ENCODE data around the gene RNLS.

Gene RNLS

DNA sequence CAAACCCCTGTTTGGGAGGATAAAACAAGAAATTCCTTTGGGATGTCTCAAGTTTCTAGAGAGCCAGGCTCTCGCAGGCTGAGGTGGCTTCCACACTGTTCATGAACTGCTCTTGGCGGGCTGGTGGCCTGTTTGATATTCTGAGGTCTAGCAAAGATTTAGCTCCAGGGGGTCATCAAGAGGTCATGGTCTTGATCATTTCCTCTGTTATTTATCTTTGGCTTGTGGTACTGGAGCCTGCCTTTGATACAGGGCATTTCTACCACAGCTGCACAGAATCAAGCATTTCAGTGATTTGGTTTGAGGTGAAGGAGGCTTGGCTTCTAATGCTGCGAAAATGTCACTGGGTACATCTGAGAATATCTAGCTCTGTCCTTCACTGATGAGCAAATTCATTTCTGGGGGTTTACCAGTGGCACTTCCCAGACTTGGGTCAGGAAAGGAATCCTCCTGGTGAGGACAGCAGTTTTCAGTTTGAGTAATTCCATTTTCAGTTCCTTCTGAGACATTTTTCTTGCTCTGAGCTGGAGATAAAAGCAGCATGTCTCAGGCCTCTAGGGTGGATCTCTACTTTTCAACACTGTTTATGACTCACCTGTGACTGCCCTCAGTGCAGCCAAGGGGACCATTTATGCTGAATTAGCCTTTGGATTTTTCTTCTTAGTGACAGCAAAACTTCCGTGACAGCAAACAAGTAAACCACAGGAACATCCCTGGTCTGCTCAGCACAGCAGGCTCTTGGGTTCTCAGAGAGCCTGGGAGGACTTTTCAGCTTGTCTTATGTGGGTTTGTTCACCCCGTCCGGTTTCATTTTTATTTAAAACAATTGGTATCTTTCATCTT lies 312.0 kb downstream of the RNLS start:
- no peak overlapping the region for H3K4me3 ChIP-seq (ENCODE audit: low read depth, low read length)
- H3K9me3 ChIP-seq (ENCODE audit: control insufficient read depth, insufficient read depth, low read depth, low read length): no peaks in the 10 kb centered on the region
- POLR2A ChIA-PET: no interaction called here
- CTCF ChIA-PET: no interaction called here
- no peaks in the 10 kb centered on the region for H3K36me3 ChIP-seq (ENCODE audit: control insufficient read depth in 2 of 2, insufficient read depth in 1 of 2, low read length in 2 of 2)
- H3K4me1 ChIP-seq (ENCODE audit: control insufficient read depth, insufficient read depth, low read length): peaks cover 3% of the 10 kb centered on the region; the same call in 1 of the 2 replicates
- no peak overlapping the region for H3K27ac ChIP-seq (ENCODE audit: extremely low read depth, low read depth, low read length)
- TF ChIP-seq ZNF555 (tag by site-specific recombination; conservative IDR thresholded peaks at IDR 0.05) (no peak), ZNF2 (tag by site-specific recombination; IDR thresholded peaks at IDR 0.05) (no peak), ZNF48 (tag by site-specific recombination; IDR thresholded peaks at IDR 0.05) (no peak), ZNF404 (tag by site-specific recombination; IDR thresholded peaks at IDR 0.05) (no peak), ZBTB7A (tag by site-specific recombination; IDR thresholded peaks at IDR 0.05; ENCODE audit: low read depth) (no peak), ZNF155 (tag by site-specific recombination; IDR thresholded peaks at IDR 0.05) (no peak), ZNF548 (tag by site-specific recombination; IDR thresholded peaks at IDR 0.05) (no peak), ZBTB20 (tag by site-specific recombination; IDR thresholded peaks at IDR 0.05) (no peak), WT1 (tag by site-specific recombination; IDR thresholded peaks at IDR 0.05) (no peak), ZNF76 (tag by site-specific recombination; IDR thresholded peaks at IDR 0.05; ENCODE audit: borderline replicate concordance, low read depth) (no peak), KLF8 (tag by site-specific recombination; IDR thresholded peaks at IDR 0.05) (no peak), SP2 (tag by site-specific recombination; IDR thresholded peaks at IDR 0.05) (no peak), ZNF157 (tag by site-specific recombination; IDR thresholded peaks at IDR 0.05) (no peak), SALL2 (tag by site-specific recombination; IDR thresholded peaks at IDR 0.05; ENCODE audit: borderline replicate concordance) (no peak)
- TF ChIP-seq, protein P1, sequence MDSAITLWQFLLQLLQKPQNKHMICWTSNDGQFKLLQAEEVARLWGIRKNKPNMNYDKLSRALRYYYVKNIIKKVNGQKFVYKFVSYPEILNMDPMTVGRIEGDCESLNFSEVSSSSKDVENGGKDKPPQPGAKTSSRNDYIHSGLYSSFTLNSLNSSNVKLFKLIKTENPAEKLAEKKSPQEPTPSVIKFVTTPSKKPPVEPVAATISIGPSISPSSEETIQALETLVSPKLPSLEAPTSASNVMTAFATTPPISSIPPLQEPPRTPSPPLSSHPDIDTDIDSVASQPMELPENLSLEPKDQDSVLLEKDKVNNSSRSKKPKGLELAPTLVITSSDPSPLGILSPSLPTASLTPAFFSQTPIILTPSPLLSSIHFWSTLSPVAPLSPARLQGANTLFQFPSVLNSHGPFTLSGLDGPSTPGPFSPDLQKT (IDR thresholded peaks at IDR 0.05; ENCODE audit: borderline replicate concordance, low read depth, low read length): no peak
- TF ChIP-seq, protein P2, sequence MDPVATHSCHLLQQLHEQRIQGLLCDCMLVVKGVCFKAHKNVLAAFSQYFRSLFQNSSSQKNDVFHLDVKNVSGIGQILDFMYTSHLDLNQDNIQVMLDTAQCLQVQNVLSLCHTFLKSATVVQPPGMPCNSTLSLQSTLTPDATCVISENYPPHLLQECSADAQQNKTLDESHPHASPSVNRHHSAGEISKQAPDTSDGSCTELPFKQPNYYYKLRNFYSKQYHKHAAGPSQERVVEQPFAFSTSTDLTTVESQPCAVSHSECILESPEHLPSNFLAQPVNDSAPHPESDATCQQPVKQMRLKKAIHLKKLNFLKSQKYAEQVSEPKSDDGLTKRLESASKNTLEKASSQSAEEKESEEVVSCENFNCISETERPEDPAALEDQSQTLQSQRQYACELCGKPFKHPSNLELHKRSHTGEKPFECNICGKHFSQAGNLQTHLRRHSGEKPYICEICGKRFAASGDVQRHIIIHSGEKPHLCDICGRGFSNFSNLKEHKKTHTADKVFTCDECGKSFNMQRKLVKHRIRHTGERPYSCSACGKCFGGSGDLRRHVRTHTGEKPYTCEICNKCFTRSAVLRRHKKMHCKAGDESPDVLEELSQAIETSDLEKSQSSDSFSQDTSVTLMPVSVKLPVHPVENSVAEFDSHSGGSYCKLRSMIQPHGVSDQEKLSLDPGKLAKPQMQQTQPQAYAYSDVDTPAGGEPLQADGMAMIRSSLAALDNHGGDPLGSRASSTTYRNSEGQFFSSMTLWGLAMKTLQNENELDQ (tag by site-specific recombination; IDR thresholded peaks at IDR 0.05; ENCODE audit: low read depth): no peak
- TF ChIP-seq, protein P3, sequence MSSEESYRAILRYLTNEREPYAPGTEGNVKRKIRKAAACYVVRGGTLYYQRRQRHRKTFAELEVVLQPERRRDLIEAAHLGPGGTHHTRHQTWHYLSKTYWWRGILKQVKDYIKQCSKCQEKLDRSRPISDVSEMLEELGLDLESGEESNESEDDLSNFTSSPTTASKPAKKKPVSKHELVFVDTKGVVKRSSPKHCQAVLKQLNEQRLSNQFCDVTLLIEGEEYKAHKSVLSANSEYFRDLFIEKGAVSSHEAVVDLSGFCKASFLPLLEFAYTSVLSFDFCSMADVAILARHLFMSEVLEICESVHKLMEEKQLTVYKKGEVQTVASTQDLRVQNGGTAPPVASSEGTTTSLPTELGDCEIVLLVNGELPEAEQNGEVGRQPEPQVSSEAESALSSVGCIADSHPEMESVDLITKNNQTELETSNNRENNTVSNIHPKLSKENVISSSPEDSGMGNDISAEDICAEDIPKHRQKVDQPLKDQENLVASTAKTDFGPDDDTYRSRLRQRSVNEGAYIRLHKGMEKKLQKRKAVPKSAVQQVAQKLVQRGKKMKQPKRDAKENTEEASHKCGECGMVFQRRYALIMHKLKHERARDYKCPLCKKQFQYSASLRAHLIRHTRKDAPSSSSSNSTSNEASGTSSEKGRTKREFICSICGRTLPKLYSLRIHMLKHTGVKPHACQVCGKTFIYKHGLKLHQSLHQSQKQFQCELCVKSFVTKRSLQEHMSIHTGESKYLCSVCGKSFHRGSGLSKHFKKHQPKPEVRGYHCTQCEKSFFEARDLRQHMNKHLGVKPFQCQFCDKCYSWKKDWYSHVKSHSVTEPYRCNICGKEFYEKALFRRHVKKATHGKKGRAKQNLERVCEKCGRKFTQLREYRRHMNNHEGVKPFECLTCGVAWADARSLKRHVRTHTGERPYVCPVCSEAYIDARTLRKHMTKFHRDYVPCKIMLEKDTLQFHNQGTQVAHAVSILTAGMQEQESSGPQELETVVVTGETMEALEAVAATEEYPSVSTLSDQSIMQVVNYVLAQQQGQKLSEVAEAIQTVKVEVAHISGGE (tag by site-specific recombination; conservative IDR thresholded peaks at IDR 0.05; ENCODE audit: low read depth): no peak
- TF ChIP-seq, protein P4, sequence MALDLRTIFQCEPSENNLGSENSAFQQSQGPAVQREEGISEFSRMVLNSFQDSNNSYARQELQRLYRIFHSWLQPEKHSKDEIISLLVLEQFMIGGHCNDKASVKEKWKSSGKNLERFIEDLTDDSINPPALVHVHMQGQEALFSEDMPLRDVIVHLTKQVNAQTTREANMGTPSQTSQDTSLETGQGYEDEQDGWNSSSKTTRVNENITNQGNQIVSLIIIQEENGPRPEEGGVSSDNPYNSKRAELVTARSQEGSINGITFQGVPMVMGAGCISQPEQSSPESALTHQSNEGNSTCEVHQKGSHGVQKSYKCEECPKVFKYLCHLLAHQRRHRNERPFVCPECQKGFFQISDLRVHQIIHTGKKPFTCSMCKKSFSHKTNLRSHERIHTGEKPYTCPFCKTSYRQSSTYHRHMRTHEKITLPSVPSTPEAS (tag by site-specific recombination; IDR thresholded peaks at IDR 0.05): no peak
